A172 (cell line): ENCODE measurements around the gene CYBA. TPM values are rescaled to one million over a fixed set of nuclear protein-coding genes. Genes with fewer than 3 reads are reported as not detected.

Source experiments
- DNase-seq: peaks from one replicate; pipeline ENCODE4 v3.0.0-alpha.2; 2015; ENCODE audit warnings: low spot score
- total RNA-seq: library from RNA; depleted of rRNA; stranded (reverse); fragments of >200 nt; shearing (Covaris generic); gene quantifications from 2 replicates; pipeline ENCODE4 v1.2.3, GENCODE V29; 2014; rRNA removed

CYBA gene
- total RNA-seq, 1 experiment from 2014 or later, result 0.19 TPM

DNA sequence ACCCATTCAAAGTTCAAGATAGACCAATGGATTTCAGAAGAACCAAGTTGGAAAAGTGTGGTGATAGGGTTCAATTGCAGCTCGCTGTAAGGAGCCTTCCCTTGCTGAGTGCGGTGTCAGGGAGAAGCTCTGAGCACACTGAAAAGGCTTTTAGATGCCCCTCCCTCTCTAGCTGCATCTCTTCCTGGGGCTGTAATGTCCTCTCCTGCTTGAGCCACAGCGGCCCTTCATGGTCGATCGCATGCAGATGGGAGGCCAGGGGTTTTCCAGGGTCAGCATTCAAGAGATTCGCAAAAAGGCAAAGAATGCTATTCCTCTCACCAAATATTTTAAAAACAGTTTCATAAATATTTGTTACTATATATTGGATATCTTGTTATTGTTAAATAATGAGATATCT, 56.9 kb downstream of the CYBA start:
- no peak for DNase-seq

DNA sequence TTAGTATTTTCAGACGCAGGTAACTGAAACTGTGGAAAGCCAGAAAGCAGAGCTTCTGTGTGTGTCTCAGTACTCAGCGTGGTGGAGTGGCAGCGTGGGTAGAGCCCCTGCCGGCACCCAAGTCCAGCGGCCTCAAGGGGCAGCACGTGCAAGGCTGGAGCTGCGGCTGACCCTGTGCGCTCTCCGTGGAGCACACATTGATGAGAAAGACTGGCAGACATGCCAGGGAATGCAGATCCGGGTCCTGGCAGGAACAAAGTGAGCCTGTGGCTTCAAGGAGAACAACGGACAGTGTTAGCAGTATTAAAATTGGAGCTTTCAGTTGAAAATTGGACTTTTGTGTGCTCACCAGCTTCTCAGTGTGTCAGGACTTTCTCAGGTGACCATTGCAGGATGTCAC, 57.4 kb downstream of the CYBA start:
- DNase-seq, result no peak

Other genes with a start within 250 kb of the CYBA start
- gene ZFPM1, start 197.8 kb downstream of the CYBA start, total RNA-seq, result 0.95 and 1.4 TPM in 2 replicates
- 17.7 and 18.3 TPM in 2 replicates for gene ZC3H18, start 80.7 kb downstream of the CYBA start, total RNA-seq
- not detected in 2 replicates for gene IL17C, start 12.5 kb downstream of the CYBA start, total RNA-seq
- gene MVD, start 12.0 kb upstream of the CYBA start, total RNA-seq, result 53.8 and 56.3 TPM in 2 replicates
- gene SNAI3, start 35.5 kb upstream of the CYBA start, total RNA-seq, result not detected in 2 replicates
- 43.6 and 51.2 TPM in 2 replicates for gene RNF166, start 55.4 kb upstream of the CYBA start, total RNA-seq
- gene CTU2, start 55.5 kb upstream of the CYBA start, total RNA-seq, result 20.5 and 21.2 TPM in 2 replicates
- gene PIEZO1, start 134.2 kb upstream of the CYBA start, total RNA-seq, result 186 and 226 TPM in 2 replicates
- gene CDT1, start 152.7 kb upstream of the CYBA start, total RNA-seq, result 29.3 and 39.2 TPM in 2 replicates
- gene APRT, start 160.9 kb upstream of the CYBA start, total RNA-seq, result 255 and 258 TPM in 2 replicates
- gene GALNS, start 205.9 kb upstream of the CYBA start, total RNA-seq, result 25.8 and 34.3 TPM in 2 replicates
- gene TRAPPC2L, start 206.1 kb upstream of the CYBA start, total RNA-seq, result 52.9 and 78.8 TPM in 2 replicates
- gene PABPN1L, start 215.6 kb upstream of the CYBA start, total RNA-seq, result not detected in 2 replicates